KG1 (cell line): ENCODE data around the gene BOC.

Experiments used
- DNase-seq: peaks from one replicate; lab custom pipeline; 2025; lab: John Stamatoyannopoulos, UW

The BOC gene

GRCh38 chr3:113251817-113252216 lies 40.5 kb downstream of the BOC start:
- no peak for DNase-seq

GRCh38 chr3:113252553-113252952 lies 41.2 kb downstream of the BOC start:
- no peak for DNase-seq

GRCh38 chr3:113253702-113254101 lies 42.3 kb downstream of the BOC start:
- no peak for DNase-seq

GRCh38 chr3:113254171-113254947 lies 43.0 kb downstream of the BOC start:
- DNase-seq, result no peak

DNA sequence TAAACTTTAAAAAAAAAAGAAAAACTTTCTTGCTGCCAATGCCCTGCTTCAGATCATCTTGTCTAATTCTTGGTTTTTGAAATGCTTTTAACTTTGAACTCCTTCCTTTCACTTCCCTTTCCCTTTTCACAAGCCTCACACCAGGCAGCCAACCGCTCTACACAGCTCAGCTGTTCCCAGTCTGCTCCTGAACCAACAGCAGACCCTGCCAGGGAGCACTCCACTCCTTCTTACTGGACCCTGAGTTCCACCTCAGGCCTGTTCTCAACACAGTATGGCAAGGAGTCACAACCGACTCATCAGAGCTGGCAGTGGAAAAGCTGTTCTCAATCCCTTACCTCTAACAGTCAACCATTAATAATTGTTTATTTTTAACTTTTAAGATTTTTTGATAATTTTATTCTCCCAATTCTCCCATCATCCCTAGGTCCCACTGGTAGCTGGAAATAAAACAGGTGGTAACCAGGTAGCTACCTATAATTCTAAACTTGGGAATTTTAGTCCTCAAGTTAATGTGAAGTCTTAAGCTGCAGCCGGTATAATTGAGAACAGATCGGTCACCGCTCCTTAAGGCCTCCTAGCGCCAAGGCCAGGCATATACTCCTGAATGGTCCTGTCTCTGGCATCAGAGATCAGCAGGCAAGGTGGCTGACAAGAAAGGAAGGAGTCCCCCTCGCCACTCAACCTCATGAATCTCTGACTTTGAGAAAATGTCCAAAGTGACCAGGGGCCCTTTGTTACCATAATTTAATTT lies 43.9 kb downstream of the BOC start:
- DNase-seq, result no peak

- DNase-seq, result no peak
These were observed 44.7 kb downstream of the BOC start for GRCh38 chr3:113255854-113256615.

DNA sequence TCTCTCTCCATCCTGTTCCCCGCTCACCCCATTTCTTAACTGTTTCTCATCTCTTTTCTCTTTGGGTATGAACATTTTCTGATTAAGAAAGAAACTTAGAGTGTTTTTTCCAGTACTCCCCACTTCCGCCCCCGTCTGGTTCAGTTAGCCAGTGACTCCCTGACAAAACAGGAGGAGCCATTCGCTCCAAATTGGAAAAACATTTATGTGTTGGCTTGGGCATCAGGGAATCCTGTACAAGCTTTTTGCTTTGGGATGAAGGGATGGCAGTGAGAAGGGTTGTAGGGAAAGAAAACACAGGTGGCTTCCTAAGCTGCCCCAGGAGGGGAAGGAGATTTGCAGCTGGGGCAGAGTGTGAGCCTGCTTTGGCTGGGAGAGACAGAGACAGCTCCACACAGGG lies 47.0 kb downstream of the BOC start:
- DNase-seq, result no peak

GRCh38 chr3:113259196-113259595 lies 47.8 kb downstream of the BOC start:
- no peak for DNase-seq

- DNase-seq, result no peak
These were observed 49.8 kb downstream of the BOC start for GRCh38 chr3:113261063-113261625.

- DNase-seq, result no peak
These were observed 50.4 kb downstream of the BOC start for GRCh38 chr3:113261626-113262303.

DNA sequence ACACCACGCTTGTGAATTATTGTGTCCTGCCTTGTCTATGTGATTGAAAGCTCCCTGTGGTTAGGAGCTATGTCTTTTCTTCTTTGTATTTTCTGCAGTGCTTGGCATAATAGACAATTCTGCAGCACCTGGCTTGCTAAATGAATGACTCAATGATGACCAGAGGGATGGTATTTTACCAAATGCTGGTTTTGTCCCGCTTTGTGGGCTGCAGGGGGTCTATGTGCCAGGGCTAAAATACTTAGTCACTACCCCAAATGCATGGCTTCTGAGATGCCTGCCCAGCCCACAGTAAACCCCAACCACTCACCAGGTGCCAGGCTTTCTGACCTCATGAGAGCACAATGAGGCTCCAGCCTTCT lies 50.9 kb downstream of the BOC start:
- no peak for DNase-seq

GRCh38 chr3:113263020-113263419 lies 51.7 kb downstream of the BOC start:
- no peak for DNase-seq

- no peak for DNase-seq
These were observed 52.4 kb downstream of the BOC start for GRCh38 chr3:113263778-113264177.

- no peak for DNase-seq
These were observed 53.1 kb downstream of the BOC start for GRCh38 chr3:113264283-113265131.

DNA sequence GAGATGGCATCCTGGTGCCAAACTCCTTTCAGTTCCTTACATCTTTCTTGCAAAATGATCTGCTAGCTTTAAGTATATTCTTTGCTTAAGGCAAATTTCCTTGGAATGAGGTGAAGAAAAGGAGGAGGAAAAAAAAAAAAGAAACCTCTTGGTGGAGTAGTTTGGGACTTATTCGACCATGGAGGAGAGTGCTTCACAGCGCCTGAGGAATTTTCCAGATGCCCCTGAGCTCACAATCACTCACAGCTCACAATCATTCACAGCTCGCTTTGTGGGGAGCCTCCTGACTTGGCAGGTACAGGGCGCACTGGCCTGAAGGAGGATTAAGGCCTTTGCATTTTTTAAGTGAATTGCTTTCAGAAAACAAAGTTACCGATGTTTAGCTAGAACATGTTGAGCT lies 53.9 kb downstream of the BOC start:
- no peak for DNase-seq

DNA sequence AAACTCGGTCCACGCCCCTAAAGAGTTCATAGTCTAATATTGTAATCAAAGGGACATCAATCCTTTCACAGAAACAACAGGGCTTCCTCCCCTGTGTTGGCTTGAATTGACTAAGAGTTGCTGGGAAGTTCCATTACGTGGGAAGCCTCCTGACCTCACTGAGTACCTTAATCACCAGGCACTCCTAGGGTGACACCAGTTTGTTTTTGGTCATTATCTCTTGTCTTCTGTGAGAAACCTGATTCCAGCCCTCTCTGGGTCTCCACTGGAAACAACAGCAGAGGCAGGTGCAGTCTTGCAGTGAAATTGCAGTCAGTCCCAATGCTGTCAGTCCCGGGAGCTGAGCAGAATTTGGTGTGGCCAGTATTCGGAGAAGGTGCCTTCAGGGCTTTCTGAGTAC lies 55.4 kb downstream of the BOC start:
- no peak for DNase-seq

- DNase-seq, result no peak
These were observed 57.0 kb downstream of the BOC start for GRCh38 chr3:113268311-113268710.

GRCh38 chr3:113268942-113269341 lies 57.6 kb downstream of the BOC start:
- DNase-seq, result no peak

GRCh38 chr3:113269661-113270060 lies 58.3 kb downstream of the BOC start:
- DNase-seq, result no peak

DNA sequence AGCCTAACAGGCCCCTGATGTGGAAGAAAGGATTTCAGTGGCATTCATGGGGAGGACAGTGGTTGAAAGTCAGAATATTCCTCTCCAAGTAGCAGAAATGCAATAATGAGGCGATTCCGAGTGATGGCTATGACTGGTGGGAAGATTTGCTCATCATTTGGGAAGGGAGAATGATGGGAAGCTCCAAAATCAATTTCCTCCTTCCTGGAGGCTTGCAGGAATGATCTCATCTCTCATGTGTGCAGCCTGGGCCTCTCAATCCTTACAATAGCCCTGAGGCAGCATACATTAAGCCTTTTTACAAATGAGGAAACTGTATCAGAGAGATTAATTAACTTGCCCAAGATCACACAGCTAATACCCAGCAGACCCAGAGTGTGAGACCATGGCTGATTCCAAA lies 58.7 kb downstream of the BOC start:
- no peak for DNase-seq

DNA sequence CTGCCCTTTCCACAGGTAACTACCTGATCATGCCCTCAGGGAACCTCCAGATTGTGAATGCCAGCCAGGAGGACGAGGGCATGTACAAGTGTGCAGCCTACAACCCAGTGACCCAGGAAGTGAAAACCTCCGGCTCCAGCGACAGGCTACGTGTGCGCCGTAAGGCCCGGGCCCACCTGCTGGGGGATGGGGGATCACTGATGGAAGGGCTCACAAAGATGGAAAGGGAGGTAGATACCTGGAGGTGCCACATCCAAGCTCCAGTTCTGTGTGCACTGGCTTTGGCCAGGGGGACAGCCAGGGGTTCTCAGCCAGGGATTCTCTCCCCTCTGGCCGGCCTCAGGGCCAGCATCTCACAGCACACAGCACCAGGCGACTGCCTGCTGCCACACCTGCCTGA lies 59.4 kb downstream of the BOC start:
- DNase-seq, result no peak
